HL-60 (cell line): ENCODE measurements around the gene FMNL2.

Experiments
- DNase-seq, 2 experiments: peaks; one replicate each; pipeline ENCODE4 v3.0.0-alpha.2; 2010 to 2020; ENCODE audit warnings: low read depth in 1 of 2, low spot score in 1 of 2
- H3K27ac ChIP-seq: fragments of 250-450 bp; sonication (Bioruptor Pico); replicated peaks from 2 replicates; pipeline ENCODE4 v1.5.1; 2020; ENCODE audit warnings: mild to moderate bottlenecking, moderate library complexity
- H3K27me3 ChIP-seq: fragments of 250-450 bp; sonication (Bioruptor Pico); 2 replicates; pipeline ENCODE4 v1.5.1; 2021; ENCODE audit warnings: mild to moderate bottlenecking, moderate library complexity; ENCODE audit not compliant: insufficient read depth, poor library complexity, severe bottlenecking
- H3K4me3 ChIP-seq: replicated peaks from 2 replicates; pipeline ENCODE4 v1.5.1; 2011; ENCODE audit warnings: mild to moderate bottlenecking, control low read depth, low read length; ENCODE audit not compliant: insufficient read depth
- CTCF ChIP-seq: IDR thresholded peaks from one replicate; pipeline ENCODE4 v1.5.1; 2011; ENCODE audit warnings: low read length, control low read depth, inconsistent platforms; ENCODE audit not compliant: insufficient read depth
- GABPA ChIP-seq: IDR thresholded peaks from 2 replicates; pipeline ENCODE4 v1.6.1; 2012; ENCODE audit warnings: low read depth
- POLR2AphosphoS5 ChIP-seq: IDR thresholded peaks from 2 replicates; pipeline ENCODE4 v1.6.1; 2012; ENCODE audit warnings: low read depth
- REST ChIP-seq: IDR thresholded peaks from 2 replicates; pipeline ENCODE4 v1.6.1; 2012; ENCODE audit warnings: low read depth; ENCODE audit not compliant: insufficient replicate concordance
- SPI1 ChIP-seq: IDR thresholded peaks from 2 replicates; pipeline ENCODE4 v1.6.1; 2012; ENCODE audit warnings: low read depth, mild to moderate bottlenecking, borderline replicate concordance

Gene FMNL2

GRCh38 chr2:152450176-152450575 lies 115.2 kb downstream of the FMNL2 start:
- no peak for DNase-seq
- H3K27ac ChIP-seq, result no peak overlapping the region
- TF ChIP-seq SPI1 (no peak), CTCF (no peak), GABPA (no peak), POLR2AphosphoS5 (no peak), REST (no peak)
- H3K4me3 ChIP-seq, result no peak overlapping the region
- no peaks in the 10 kb centered on the region for H3K27me3 ChIP-seq

- TF ChIP-seq GABPA (no peak), POLR2AphosphoS5 (no peak), CTCF (no peak), SPI1 (no peak), REST (no peak)
- no peaks in the 10 kb centered on the region for H3K27me3 ChIP-seq
- no peak for DNase-seq
- no peak overlapping the region for H3K4me3 ChIP-seq
- H3K27ac ChIP-seq, result no peak overlapping the region
These were observed 117.4 kb downstream of the FMNL2 start for GRCh38 chr2:152452256-152452973.

GRCh38 chr2:152453129-152453911 lies 118.3 kb downstream of the FMNL2 start:
- no peak overlapping the region for H3K27ac ChIP-seq
- TF ChIP-seq SPI1 (no peak), POLR2AphosphoS5 (no peak), CTCF (no peak), GABPA (no peak), REST (no peak)

More at GRCh38 chr2:152453129-152453911, 118.3 kb downstream of the FMNL2 start:
- Histone ChIP-seq H3K4me3 (no peak overlapping the region), H3K27me3 (no peaks in the 10 kb centered on the region)
- no peak for DNase-seq
